GM12878 (cell line): Measurements from ENCODE around the gene KLHL20. TPM values are rescaled to one million over a fixed set of nuclear protein-coding genes. Genes with fewer than 3 reads are reported as not detected.

Experiments used
- ASH2L ChIP-seq: fragments of 300-600, 200-600 bp; sonication (generic); IDR thresholded peaks from 2 replicates; pipeline ENCODE4 v1.6.1; 2017; ENCODE audit warnings: low read depth, mild to moderate bottlenecking, borderline replicate concordance
- BMI1 ChIP-seq: fragments of 450-650 bp; IDR thresholded peaks from 2 replicates; pipeline ENCODE4 v1.6.1; 2016; ENCODE audit warnings: mild to moderate bottlenecking, moderate library complexity, borderline replicate concordance
- EGR1 ChIP-seq, 2 experiments: IDR thresholded peaks; 1 replicate in 1 of 2; 2 replicates in 1 of 2; pipeline ENCODE4 v1.6.1; 2011 to 2012; ENCODE audit warnings: low read depth in 2 of 2, low read length in 2 of 2, borderline replicate concordance in 1 of 2, mild to moderate bottlenecking in 1 of 2, moderate library complexity in 1 of 2
- IKZF2 ChIP-seq, 2 experiments: fragments of 450-650 bp; IDR thresholded peaks; 2 replicates each; pipeline ENCODE4 v1.6.1; 2017; ENCODE audit warnings: mild to moderate bottlenecking in 2 of 2, moderate library complexity in 2 of 2
- MTA2 ChIP-seq: fragments of 450-650 bp; IDR thresholded peaks from 2 replicates; pipeline ENCODE4 v1.6.1; 2016; ENCODE audit warnings: low read depth, mild to moderate bottlenecking, moderate library complexity
- MYC ChIP-seq: IDR thresholded peaks from 2 replicates; pipeline ENCODE4 v1.6.1; 2011; ENCODE audit warnings: mild to moderate bottlenecking, low read length, moderate library complexity, inconsistent platforms; ENCODE audit not compliant: insufficient read depth, insufficient replicate concordance, insufficient read length, severe bottlenecking
- NFYB ChIP-seq: IDR thresholded peaks from 2 replicates; pipeline ENCODE4 v1.6.1; 2011; ENCODE audit warnings: low read depth, mild to moderate bottlenecking, low read length, improper control_type of control experiment, moderate library complexity; ENCODE audit not compliant: insufficient read depth
- NR2C1 ChIP-seq: fragments of 450-650 bp; IDR thresholded peaks from 2 replicates; pipeline ENCODE4 v1.6.1; 2017; ENCODE audit warnings: antibody characterized with exemption, mild to moderate bottlenecking, moderate library complexity
- POLR2A ChIP-seq: IDR thresholded peaks from 2 replicates; pipeline ENCODE4 v1.6.1; 2011; ENCODE audit warnings: low read depth, mild to moderate bottlenecking, low read length
- POLR2AphosphoS2 ChIP-seq: IDR thresholded peaks from 2 replicates; pipeline ENCODE4 v1.6.1; 2011; ENCODE audit warnings: low read depth, mild to moderate bottlenecking, low read length, improper control_type of control experiment, moderate library complexity
- POU2F2 ChIP-seq: IDR thresholded peaks from 3 replicates; pipeline ENCODE4 v1.6.1; 2011; ENCODE audit warnings: low read depth, mild to moderate bottlenecking, low read length, borderline replicate concordance
- RELA ChIP-seq: fragments of 450-650 bp; IDR thresholded peaks from 2 replicates; pipeline ENCODE4 v1.8.0; 2014; ENCODE audit warnings: borderline replicate concordance; ENCODE audit not compliant: partially characterized antibody
- SIX5 ChIP-seq: IDR thresholded peaks from 2 replicates; pipeline ENCODE4 v1.6.1; 2011; ENCODE audit warnings: mild to moderate bottlenecking, low read depth, low read length, moderate library complexity; ENCODE audit not compliant: severe bottlenecking
- SMARCA5 ChIP-seq: fragments of 450-650 bp; IDR thresholded peaks from 2 replicates; pipeline ENCODE4 v1.6.1; 2017; ENCODE audit warnings: mild to moderate bottlenecking
- SPI1 ChIP-seq: IDR thresholded peaks from 2 replicates; pipeline ENCODE4 v1.6.1; 2011; ENCODE audit warnings: low read depth, mild to moderate bottlenecking, low read length, moderate library complexity, borderline replicate concordance; ENCODE audit not compliant: insufficient read depth
- polyA plus RNA-seq, 11 experiments: library from polyadenylated mRNA; depleted of rRNA in 4 of 11; unstranded in 6 of 11; stranded (reverse) in 5 of 11; fragments of >200 nt; fragmentation: Nextera tagmentation in 4 of 11; fragmentation: Illumina TruSeq in 1 of 11; extraction: Ambion mirVana in 4 of 11; extraction: Trizol in 1 of 11; gene quantifications; 1 replicate in 1 of 11; 2 replicates in 10 of 11; pipeline versions ENCODE4 v1.2.1 to v1.2.3, GENCODE V29; 2011 to 2016; ENCODE audit warnings: inconsistent platforms in 2 of 11, missing spikeins in 2 of 11, low read depth in 1 of 11
- total RNA-seq, 4 experiments: library from RNA; depleted of rRNA in 3 of 4; stranded (reverse); fragments of >200 nt in 3 of 4; fragmentation: Illumina TruSeq in 1 of 4; extraction: Trizol in 1 of 4; gene quantifications; 2 replicates each; pipeline versions ENCODE4 v1.2.1 to v1.2.3, GENCODE V29; 2013 to 2021
- TF ChIP-seq, protein P1 (sequence below): fragments of 450-650 bp; conservative IDR thresholded peaks from 2 replicates; pipeline ENCODE4 v1.6.1; 2017; ENCODE audit warnings: mild to moderate bottlenecking, moderate library complexity
- TF ChIP-seq, protein P2 (sequence below): fragments of 450-650 bp; IDR thresholded peaks from 2 replicates; pipeline ENCODE4 v1.6.1; 2016; ENCODE audit warnings: mild to moderate bottlenecking
- TF ChIP-seq, protein P3 (sequence below): fragments of 450-650 bp; IDR thresholded peaks from 2 replicates; pipeline ENCODE4 v1.6.1; 2018; ENCODE audit warnings: borderline replicate concordance, mild to moderate bottlenecking; ENCODE audit not compliant: partially characterized antibody
- TF ChIP-seq, protein P4 (sequence below): fragments of 450-650 bp; IDR thresholded peaks from 2 replicates; pipeline ENCODE4 v1.6.1; 2017; ENCODE audit warnings: mild to moderate bottlenecking, low read depth, inconsistent platforms; ENCODE audit not compliant: poor library complexity, severe bottlenecking

KLHL20 gene
- total and polyA plus RNA-seq, 10 of the 15 experiments (the other 5 are each of a cell fraction or from before 2014, with no cell fraction given): 3.8 to 14.0 (median 10.0) TPM

DNA sequence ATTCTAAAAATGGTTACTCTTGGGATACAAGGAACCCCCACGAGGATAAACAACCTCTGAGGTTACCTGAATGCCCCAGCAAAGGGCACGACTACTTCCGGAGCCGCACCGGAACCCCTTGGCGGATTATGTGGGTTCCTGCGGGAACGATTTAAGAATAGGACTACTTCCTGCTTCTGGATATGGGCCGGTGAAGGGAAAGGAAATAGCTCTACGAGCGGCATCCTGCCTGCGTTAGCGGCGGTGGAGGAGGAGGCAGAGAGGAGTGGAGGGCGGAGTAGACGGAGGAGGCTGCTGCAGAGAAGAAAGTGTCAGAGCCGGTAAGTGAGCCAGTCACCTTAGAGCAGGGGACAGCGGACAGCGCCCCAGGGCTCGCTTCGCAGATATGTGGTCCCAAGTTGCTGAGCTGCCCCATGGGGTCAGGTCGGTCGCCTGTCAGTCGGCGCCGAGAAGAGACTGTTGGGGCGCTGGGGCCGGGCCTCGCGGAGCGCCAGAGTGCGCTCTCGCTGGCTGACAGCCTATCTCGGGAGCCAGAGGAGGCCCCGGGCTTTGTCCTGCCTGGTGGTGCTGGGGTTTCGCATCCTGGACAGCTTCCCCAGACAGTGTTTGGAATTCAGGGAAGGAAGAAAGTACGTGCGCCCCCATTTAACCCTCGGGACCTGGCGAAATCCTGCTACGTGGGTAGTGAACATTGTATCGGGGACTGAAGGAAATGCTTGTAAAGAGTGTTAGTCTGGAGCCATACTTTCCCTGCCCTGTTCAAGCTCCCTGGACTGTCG lies at the start of gene KLHL20 (continued):
- TF ChIP-seq BMI1 (no peak), IKZF2 (IDR thresholded peaks at IDR 0.05) (peak; percentile 50 to 80), SIX5 (peak; percentile 77), ASH2L (peak; percentile 58; the same call in 1 of the 2 replicates), MTA2 (peak; percentile 66), RELA (peak; percentile 34), NFYB (no peak), POLR2AphosphoS2 (peak; percentile 73; the same call in 1 of the 2 replicates), SPI1 (no peak), SMARCA5 (no peak; the same call in 1 of the 2 replicates), POLR2A (peak; percentile 90), POU2F2 (peak; percentile 91), MYC (no peak), NR2C1 (peak; percentile 94), EGR1 (IDR thresholded peaks at IDR 0.05; ENCODE audit: borderline replicate concordance in 1 of 2, low read depth in 2 of 2, low read length in 2 of 2) (peak; percentile 22 to 54; a peak in 1 of 3 replicates)
- TF ChIP-seq, protein P1, sequence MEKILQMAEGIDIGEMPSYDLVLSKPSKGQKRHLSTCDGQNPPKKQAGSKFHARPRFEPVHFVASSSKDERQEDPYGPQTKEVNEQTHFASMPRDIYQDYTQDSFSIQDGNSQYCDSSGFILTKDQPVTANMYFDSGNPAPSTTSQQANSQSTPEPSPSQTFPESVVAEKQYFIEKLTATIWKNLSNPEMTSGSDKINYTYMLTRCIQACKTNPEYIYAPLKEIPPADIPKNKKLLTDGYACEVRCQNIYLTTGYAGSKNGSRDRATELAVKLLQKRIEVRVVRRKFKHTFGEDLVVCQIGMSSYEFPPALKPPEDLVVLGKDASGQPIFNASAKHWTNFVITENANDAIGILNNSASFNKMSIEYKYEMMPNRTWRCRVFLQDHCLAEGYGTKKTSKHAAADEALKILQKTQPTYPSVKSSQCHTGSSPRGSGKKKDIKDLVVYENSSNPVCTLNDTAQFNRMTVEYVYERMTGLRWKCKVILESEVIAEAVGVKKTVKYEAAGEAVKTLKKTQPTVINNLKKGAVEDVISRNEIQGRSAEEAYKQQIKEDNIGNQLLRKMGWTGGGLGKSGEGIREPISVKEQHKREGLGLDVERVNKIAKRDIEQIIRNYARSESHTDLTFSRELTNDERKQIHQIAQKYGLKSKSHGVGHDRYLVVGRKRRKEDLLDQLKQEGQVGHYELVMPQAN: peak; percentile 72
- TF ChIP-seq, protein P2, sequence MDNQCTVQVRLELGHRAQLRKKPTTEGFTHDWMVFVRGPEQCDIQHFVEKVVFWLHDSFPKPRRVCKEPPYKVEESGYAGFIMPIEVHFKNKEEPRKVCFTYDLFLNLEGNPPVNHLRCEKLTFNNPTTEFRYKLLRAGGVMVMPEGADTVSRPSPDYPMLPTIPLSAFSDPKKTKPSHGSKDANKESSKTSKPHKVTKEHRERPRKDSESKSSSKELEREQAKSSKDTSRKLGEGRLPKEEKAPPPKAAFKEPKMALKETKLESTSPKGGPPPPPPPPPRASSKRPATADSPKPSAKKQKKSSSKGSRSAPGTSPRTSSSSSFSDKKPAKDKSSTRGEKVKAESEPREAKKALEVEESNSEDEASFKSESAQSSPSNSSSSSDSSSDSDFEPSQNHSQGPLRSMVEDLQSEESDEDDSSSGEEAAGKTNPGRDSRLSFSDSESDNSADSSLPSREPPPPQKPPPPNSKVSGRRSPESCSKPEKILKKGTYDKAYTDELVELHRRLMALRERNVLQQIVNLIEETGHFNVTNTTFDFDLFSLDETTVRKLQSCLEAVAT: peak; percentile 80
- TF ChIP-seq, protein P3, sequence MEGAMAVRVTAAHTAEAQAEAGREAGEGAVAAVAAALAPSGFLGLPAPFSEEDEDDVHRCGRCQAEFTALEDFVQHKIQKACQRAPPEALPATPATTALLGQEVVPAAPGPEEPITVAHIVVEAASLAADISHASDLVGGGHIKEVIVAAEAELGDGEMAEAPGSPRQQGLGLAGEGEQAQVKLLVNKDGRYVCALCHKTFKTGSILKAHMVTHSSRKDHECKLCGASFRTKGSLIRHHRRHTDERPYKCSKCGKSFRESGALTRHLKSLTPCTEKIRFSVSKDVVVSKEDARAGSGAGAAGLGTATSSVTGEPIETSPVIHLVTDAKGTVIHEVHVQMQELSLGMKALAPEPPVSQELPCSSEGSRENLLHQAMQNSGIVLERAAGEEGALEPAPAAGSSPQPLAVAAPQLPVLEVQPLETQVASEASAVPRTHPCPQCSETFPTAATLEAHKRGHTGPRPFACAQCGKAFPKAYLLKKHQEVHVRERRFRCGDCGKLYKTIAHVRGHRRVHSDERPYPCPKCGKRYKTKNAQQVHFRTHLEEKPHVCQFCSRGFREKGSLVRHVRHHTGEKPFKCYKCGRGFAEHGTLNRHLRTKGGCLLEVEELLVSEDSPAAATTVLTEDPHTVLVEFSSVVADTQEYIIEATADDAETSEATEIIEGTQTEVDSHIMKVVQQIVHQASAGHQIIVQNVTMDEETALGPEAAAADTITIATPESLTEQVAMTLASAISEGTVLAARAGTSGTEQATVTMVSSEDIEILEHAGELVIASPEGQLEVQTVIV: no peak
- TF ChIP-seq, protein P4, sequence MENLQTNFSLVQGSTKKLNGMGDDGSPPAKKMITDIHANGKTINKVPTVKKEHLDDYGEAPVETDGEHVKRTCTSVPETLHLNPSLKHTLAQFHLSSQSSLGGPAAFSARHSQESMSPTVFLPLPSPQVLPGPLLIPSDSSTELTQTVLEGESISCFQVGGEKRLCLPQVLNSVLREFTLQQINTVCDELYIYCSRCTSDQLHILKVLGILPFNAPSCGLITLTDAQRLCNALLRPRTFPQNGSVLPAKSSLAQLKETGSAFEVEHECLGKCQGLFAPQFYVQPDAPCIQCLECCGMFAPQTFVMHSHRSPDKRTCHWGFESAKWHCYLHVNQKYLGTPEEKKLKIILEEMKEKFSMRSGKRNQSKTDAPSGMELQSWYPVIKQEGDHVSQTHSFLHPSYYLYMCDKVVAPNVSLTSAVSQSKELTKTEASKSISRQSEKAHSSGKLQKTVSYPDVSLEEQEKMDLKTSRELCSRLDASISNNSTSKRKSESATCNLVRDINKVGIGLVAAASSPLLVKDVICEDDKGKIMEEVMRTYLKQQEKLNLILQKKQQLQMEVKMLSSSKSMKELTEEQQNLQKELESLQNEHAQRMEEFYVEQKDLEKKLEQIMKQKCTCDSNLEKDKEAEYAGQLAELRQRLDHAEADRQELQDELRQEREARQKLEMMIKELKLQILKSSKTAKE: peak; percentile 54
